Activated CD4-positive, alpha-beta T cell treated with anti-CD3 and anti-CD28 coated beads, Interleukin-2, amount 50 U/mL, for 4 hours (primary cell): ENCODE measurements around the gene CRX.
A peak's percentile ranks its signal among the peaks of the same experiment; 100 is the strongest.
"Not testable (repeated sequence)": the region's sequence is repeated elsewhere in the genome, so short reads cannot be mapped to it uniquely, and the experiment has no call there.

Experiments
- DNase-seq, 2 experiments: peaks; one replicate each; pipeline ENCODE4 v3.0.0-alpha.2; 2020

The CRX gene

DNA sequence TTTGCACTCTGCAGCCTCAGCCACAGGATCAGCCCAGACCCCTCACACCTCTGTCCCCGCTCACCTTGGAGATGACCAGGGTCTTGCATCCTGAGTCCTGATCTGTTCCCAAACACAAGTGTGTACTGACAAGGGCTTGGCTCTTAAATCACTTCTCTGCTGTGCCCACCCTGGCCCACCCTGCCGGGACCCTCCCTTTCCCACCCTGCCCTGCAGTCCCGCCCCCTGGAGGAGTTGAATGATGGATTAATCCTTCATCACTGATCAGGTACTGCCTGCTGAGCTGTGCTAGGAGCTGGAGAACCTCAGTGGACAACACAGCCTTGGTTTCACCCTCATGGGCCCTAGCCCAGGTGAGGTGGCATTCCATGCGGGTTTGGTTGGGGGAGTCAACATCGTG lies 17.3 kb upstream of the CRX start, which contains the start of gene TPRX1:
TSS of gene TPRX1 (minus strand) at position 101 of the 400 bp plus-strand sequence. CDS start at position 89, 12 bp downstream.
- DNase-seq: not testable (repeated sequence)

DNA sequence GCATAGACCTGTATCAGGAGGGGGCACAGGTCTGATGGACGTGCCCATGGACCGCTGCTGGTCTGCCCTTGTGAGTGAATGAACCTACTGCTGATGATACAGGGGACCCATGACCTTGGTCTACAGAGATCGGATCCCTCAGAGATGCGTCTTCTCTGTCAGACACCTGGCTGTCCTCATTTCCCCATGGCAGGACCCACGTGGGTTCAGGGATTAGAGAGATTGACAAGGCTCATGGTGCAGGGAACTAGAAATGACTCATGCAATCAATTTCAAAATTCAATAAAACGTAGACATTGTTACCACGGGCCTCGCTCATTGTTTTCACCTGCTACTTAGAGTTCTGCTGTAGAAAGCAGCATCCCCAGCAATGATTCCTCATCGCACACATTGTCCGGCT lies 16.4 kb upstream of the CRX start:
- DNase-seq: no peak

DNA sequence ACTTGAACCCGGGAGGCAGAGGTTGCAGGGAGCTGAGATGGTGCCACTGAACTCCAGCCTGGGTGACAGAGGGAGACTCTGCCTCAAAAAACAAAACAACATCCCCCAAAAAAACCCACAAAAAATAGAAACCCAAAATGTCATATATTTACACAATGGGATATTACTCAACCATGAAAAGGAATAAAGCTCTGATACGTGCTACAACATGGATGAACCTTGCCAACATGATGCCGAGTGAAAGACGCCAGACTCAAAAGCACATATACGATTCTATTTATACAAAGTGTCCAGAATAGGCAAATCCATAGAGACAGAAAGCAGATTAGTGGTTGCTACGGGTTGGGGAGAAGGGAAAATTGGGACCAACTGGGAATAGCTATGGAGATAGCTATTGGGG lies 15.3 kb upstream of the CRX start:
- no peak for DNase-seq

DNA sequence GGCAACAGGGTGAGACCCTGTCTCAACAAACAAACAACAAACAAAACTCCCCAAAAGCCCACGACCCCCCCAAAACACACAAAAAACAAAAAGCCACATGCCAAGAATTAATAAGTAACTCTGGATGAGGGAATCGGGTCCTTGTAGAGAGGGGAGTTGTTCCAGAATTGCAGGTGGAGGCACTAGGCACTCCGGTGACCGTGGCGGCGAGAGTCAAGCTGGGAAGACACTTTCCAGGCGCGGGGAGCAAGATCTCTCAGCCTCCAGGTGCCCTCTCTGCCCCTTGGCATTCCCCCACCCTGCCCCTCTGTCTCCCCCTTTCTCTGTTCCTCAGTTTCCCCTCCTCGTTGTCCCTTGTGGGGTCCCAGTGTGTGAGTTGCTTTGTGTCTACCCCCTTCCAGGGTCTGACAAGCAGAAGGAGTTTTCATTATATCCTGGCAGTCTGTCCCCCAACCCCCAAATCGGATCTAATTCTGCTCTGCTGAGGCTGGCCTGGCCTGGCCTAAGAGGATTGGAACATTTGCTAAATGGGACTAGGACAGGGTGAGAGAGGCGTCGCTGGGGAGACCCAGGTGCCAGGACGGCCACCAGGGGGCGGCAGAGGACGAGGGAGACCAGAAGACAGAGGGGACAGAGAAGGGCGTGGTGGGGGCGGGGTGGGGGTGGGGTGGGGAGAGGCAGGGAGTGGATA lies 8.3 kb upstream of the CRX start:
- peak; percentile 69 for DNase-seq

DNA sequence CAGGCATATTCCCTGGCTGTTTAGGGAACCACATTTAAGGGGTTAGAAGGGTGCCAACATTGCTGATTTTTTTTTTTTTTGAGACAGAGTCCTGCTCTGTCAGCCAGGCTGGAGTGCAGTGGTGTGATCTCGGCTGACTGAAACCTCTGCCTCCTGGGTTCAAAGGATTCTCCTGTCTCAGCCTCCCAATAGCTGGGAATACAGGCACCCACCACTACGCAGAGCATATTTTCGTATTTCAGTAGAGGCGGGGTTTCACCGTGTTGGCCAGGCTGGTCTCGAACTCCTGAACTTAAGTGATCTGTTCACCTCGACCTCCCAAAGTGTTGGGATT lies 7.8 kb upstream of the CRX start:
- DNase-seq: no peak

DNA sequence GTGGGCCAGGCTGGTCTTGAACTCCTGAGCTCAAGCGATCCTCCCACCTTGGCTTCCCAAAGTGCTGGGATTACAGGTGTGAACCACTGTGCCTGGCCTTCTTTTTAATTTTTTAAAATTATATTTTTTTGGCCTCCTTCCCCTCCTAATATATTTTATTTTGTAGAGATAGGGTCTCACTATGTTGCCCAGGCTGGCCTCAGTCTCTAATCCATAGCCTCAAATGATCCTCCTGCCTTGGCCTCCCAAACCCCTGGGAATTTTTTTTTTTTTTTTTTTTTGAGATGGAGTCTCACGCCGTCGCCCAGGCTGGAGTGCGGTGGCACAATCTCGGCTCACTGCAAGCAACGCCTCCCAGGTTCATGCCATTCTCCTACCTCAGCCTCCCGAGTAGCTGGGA lies 5.5 kb upstream of the CRX start:
- not testable (repeated sequence) for DNase-seq

DNA sequence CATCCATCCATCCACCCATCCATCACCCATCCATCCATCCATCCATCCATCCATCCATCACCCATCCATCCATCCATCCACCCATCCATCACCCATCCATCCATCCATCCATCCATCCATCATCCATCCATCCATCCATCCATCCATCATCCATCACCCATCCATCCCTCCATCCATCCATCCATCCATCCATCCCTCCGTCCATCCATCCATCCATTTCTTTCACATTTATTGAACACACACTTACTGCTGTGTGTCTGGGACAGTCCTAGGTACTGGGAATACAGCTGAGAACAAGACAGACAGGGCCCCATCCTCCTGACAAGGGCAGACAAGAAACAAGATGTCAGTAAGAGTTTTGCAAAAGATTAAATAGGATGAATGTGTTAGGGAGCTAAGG lies 3.5 kb upstream of the CRX start:
- DNase-seq: not testable (repeated sequence)

DNA sequence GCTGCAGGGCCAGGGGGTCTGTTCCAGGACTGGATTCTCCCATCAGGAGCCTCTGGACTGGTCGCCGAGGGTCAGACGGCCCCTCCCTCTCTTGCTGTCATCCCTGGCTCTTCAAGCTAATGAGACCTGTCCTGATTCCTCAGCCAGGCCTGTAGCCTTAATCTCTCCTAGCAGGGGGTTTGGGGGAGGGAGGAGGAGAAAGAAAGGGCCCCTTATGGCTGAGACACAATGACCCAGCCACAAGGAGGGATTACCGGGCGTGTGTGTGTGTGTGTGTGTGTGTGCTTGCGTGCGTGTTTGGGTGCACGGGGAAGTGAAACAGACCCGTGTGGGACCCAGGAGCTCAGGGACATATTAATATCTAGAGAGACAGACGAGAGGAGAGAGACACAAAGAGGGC lies 1.9 kb upstream of the CRX start:
- DNase-seq: no peak

DNA sequence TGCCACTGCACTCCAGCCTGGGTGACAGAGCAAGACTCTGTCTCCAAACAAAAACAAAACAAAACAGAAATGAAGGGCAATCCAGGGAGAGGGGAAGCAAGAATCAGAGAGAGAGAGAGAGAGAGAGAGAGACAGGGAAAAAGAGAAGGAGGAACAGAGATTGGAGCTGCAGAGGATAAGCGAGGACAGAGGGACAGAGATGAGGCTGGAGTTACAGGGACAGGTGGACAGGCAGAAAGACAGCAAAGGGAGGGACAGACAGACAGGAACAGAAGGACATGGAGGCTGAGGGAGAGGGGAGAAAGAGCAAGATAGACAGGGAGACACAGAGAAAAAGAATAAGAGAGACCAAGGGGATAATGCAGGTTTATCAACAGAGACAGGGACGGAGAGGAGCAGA lies 1.3 kb upstream of the CRX start:
- no peak for DNase-seq

DNA sequence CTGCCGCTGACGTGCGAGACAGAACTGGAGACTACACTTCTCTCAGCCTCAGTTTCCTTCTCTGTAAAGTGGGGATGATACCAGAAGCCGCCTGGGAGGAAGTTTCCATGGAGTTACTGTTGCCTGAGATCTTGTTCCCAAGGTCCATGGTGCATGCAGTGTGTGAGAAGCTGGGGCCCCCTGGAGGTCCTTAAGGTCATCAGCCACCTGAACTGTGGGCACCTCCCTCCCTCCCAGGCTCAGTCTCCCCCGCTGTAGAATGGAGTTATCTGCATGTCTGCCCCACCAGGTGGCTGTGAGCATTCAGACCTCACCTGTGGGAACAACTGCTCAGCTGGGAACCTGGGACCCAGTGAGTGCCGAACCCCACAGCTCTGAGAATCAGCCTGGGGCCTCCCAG lies 2.7 kb downstream of the CRX start:
- no peak for DNase-seq

DNA sequence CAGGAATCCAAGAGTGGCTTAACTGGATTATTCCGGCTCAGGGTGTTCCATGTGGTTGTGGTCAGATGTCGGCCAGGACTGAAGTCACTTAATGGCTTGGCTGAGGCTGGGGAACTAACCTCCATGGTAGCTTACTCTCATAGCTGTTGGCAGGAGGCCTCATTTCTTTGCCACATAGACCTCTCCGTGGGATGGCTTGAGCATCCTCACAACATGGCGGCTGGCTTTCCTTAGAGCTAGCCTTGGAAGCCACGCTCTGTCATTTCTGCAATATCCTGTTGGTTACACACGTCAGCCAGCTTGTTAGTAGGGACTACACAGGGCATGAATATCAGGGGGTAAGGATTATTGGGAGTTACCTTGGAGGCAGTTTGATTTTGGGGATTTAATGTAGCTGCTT lies 5.1 kb downstream of the CRX start:
- no peak for DNase-seq

DNA sequence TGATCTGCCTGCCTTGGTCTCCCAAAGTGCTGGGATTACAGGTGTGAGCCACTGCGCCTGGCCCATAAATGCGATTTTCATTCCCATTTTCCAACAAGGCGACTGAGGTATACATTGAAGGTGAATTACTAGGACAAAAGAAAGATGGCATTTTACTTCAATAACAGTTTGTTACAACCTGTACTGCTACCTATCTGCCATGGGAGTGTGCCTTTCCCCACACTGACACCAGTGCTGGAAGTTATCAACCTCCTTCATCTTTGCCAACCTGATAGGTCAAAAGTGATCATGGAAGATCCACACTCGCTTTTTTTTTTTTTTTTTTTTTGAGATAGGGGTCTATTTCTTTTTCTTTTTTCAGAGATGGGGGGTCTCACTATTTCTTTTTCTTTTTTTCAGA lies 11.0 kb downstream of the CRX start:
- no peak for DNase-seq

DNA sequence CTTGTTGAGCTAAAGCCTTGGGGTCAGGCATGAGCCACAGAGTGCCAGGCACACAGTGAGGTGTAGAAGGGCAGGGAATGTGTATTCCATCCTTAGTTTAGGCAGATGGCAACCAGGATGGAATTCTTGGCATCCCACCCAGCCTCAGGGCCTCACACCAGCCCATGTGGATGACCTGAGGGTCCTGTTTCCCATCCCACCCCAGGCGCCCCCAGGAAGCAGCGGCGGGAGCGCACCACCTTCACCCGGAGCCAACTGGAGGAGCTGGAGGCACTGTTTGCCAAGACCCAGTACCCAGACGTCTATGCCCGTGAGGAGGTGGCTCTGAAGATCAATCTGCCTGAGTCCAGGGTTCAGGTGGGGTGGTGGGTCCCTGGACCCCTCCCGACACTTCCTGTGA lies 14.3 kb downstream of the CRX start:
- DNase-seq: no peak

DNA sequence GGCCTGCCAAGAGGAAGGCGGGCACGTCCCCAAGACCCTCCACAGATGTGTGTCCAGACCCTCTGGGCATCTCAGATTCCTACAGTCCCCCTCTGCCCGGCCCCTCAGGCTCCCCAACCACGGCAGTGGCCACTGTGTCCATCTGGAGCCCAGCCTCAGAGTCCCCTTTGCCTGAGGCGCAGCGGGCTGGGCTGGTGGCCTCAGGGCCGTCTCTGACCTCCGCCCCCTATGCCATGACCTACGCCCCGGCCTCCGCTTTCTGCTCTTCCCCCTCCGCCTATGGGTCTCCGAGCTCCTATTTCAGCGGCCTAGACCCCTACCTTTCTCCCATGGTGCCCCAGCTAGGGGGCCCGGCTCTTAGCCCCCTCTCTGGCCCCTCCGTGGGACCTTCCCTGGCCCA lies 17.7 kb downstream of the CRX start:
- no peak for DNase-seq

DNA sequence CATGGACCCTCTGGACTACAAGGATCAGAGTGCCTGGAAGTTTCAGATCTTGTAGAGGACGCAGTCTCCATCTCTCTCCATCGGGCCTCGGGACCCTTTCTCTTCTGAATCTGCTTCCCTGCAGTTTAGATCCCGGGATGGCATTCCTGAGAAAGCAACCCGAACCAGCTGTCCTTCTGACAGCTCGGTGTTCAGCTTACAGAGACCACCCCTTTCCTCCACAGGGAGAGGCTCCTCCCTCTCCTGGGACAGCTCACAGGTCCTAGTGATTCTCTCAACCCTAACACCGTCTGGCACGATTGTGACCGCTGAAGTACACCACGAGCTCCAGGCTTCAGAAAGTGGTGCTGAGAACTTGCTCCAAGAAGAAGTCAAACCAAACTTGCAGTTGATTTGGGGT lies 18.2 kb downstream of the CRX start:
- no peak for DNase-seq

DNA sequence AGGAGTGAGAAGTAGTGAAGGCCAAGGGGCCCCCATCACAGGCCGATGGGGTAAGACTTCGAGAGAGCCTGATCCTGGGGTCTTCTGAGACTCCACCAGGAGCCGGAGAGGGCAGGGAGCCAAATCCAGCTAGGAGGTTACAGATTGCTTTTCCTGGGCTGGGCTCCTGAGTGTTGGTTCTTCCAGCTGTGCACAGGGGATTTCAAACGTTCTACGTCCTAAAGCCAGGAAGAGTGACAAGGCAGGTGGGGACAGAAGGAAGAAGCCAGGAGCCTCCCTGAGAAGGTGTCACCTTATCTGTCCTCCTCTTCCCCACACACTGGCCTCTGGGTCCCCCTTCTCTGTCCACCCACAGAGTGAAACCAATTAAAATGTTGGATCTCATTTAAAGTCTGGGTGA lies 21.2 kb downstream of the CRX start:
- no peak for DNase-seq

DNA sequence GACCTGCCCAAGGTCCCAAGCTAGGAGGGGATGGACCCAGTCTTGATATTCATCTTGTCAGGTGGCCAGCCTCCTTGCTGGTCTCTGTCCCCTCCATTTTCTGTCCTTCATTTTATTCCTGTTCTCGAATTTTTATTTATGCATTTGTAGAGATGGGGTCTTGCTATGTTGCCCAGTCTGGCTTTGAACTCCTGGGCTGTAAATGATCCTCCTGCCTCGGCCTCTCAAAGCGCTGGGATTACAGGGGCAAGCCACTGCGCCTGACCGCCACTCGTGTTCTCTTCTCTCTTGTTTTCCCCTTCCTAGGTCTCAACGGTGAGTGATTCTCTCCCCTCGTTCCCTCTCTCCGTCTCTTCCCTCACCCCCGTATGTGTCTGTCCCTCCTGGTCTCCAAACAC lies 26.7 kb downstream of the CRX start:
- no peak for DNase-seq

DNA sequence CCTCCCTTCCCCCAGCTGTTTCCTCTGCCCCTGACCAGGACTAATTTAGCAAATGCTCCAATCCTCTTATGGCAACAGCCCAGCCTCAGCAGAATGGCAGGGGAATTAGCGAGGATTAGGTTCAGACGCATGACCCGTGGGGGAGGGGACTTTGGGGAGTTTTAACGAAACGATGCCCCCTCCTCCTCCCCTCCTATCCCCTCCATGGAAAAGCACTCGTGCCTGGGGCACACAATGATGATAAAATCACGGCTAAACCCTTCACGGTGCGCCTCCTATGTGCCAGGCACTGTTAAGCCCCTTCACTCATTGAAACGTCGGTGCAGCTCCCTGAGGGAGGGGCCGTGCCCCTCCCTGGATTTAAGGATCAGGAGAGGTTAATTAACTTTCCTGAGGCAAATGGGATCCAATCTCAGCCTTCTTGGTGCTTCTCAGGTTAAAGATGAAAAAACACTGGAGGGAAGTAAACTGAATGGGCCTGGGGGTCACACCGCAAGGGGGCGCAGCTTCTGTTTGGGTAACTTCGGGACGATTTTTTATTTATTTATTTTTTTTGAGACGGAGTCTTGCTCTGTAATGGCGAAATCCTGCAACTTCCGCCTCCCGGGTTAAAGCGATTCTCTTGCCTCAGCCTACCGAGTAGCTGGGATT lies 27.2 kb downstream of the CRX start:
- peak; percentile 14 to 16 for DNase-seq

DNA sequence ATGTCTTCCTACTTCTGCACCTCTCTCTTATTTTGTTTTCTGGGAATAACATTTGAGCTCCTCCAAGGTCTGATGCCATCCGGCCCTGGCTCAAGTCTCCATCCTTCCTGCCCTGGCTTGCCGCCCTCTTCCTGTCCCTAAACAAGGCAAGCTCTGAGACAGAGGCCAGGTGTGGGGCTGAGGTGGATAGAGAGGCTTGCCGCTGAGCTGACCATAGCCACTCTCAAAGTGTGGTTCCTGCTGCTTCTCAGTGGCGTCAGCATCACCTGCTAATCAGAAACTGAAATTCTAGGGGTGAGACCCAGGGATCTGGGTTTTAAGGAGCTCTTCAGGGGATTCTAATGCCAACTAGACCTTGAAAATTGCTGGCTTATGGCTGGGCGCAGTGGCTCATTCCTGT lies 31.3 kb downstream of the CRX start:
- DNase-seq: no peak

DNA sequence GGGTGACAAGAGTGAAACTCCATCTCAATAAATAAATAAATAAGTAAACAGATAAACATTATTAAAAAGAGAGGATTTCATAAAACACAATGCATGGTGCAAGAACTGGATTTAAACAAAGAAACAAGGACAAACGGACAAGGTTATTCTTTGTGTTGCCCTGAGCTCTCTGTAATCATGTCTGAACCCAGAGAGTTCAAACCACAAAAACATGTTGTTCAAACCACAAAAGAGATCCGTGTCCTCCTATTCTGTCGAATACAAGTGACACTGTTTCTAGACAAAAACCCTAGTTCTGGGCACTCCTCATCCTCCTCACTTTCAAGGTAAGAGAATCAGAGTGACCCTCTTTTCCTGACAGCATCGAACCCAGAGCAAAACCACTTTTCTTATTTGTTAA lies 32.7 kb downstream of the CRX start:
- DNase-seq: no peak

DNA sequence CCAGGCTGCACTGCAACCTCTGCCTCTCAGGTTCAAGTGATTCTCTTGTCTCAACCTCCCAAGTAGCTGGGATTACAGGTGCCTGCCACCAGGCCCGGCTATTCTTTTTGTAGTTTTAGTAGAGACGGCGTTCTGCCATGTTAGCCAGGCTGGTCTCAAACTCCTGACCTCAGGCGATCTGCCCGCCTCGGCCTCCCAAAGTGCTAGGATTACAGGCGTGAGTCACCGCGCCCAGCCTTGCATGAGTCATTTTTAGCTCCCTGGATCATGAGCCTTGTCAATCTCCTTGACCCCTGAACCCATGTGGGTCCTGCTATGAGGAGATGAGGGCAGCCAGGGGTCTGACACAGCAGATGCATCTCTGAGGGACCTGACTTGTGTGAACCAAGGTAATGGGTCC lies 36.5 kb downstream of the CRX start:
- not testable (repeated sequence) for DNase-seq

DNA sequence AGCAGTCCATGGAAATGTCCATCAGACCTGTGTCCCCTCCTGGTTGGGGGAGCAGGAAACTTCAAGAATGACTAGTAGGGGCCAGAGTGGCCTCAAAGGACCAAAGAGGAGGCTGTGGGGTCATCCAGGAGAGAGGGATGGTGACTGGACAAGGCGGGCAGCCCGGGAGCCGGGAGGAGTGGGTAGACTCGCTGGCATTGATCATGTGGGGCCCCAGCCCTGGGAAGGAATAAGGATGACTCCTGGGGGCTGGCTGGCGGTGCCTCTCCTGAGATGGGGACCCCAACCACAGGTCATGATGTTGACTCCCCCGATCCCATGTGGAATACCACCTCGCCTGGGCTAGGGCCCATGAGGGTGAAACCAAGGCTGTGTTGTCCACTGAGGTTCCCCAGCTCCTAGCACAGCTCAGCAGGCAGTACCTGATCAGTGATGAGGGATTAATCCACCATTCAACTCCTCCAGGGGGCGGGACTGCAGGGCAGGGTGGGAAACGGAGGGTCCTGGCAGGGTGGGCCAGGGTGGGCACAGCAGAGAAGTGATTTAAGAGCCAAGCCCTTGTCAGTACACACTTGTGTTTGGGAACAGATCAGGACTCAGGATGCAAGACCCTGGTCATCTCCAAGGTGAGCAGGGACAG lies 37.0 kb downstream of the CRX start, which contains the start of gene TPRX2:
TSS of gene TPRX2 (plus strand) at position 590 of the 640 bp plus-strand sequence. CDS start at position 602, 12 bp downstream.
- DNase-seq: not testable (repeated sequence)

DNA sequence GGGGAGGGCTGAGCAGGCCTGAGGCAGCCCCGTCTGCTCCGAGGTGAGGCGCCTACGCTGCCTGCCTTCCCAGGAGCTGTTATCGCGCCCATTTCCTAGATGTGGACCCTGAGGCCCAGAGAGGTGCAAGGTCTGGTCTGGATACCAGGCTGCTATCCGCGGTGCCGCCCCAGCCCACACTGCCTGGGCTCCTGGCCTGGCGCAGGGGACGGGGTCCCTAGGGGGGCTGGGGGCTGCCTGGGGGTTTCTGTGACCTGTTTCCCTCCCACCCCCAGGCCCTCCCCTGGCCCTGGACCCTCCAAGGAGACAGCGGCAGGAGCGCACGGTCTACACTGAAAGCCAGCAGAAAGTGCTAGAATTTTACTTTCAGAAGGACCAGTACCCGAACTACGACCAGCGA lies 38.1 kb downstream of the CRX start:
- DNase-seq: not testable (repeated sequence)

DNA sequence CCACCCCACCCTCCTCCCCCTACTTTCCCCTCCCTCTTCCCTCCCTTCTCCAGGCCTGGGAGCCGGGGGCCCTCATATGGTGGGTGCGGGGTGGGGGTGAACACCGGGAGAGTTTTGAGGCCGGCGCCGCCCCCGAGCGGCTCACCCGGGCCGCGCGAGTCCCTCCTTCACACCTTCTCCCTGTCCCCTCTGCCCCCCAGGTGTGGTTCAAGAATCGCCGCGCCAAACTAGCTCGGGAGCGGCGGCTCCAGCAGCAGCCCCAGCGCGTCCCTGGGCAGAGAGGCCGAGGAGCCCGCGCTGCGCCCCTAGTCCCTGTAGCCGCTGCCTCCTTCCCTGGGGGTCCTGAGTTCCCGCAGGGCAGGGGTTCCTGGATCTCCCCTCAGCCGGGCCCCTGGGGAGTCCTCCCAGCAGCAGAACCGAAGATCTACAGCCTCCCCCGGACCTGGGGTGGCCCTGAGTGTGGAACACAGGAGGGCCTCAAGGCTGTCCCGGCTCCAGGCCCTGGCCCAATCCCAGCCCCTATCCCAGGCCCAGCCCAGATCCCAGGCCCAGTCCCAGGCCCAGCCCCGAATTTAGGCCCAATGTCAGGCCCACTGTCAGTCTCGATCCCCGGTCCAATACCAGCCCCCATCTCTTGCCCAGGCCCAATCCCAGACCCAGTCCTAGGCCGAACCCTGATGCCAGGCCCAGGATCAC lies 39.0 kb downstream of the CRX start:
- no peak for DNase-seq
